Left colon (tissue), 2 donors: Measurements from ENCODE around the gene KIR3DL2. TPM values are rescaled to one million over a fixed set of nuclear protein-coding genes. Genes with fewer than 3 reads are reported as not detected.
"Not testable (repeated sequence)": the region's sequence is repeated elsewhere in the genome, so short reads cannot be mapped to it uniquely, and the experiment has no call there.

ENCODE experiments used
- ATAC-seq: fragments of 200-7000 bp; cut with Tn5 transposase; one replicate; pipeline ENCODE4 v1.9.1; 2020; ENCODE audit warnings: mild to moderate bottlenecking, moderate library complexity
- DNase-seq, 2 donors: peaks; one replicate each; pipeline ENCODE4 v3.0.0-alpha.2; 2020
- intact Hi-C, 2 donors: fragments of 100-400 bp; cut with DNase I in 1 of 2; cut with micrococcal nuclease in 1 of 2; formaldehyde crosslinking; loops; one replicate each; pipeline versions ENCODE4 v1.11.2 to v1.14.0; 2022; cut with DNase I, micrococcal nuclease
- total RNA-seq, 2 donors: library from RNA; stranded (reverse); fragmentation: NEBNext Ultra II Directional; extraction: Animal tissue kit (Norgen Biotek cat#: 25700); gene quantifications; one replicate each; pipeline ENCODE4 v1.2.1, GENCODE V29; 2021
- donor health status: DM: no; HTN: no; CAD: no.
- donor health status: DM: yes; HTN: yes; CAD: no.

KIR3DL2 gene
- total RNA-seq, 2 donors from 2014 or later, result 0.15 TPM; not detected in 1

DNA sequence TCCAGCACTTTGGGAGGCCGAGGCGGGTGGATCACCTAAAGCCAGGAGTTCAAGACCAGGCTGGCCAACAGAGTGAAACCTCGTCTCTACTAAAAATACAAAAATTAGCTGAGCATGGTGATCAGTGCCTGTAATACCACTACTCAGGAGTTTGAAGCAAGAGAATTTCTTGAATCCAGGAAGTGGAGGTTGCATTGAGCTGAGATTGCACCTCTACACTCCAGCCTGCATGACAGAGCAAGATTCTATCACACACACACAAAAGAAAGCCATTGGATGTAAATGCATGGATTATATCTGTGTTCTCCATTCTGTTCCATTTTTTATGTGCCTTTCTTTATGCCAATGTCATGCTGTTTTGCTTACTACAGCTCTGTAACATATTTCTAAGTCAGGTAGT lies 8.2 kb downstream of the KIR3DL2 start:
- DNase-seq, intact Hi-C loops, ATAC-seq: not testable (repeated sequence)

GRCh38 chr19:54859421-54859820 lies 9.2 kb downstream of the KIR3DL2 start:
- intact Hi-C loops, ATAC-seq, DNase-seq: not testable (repeated sequence)

- ATAC-seq, intact Hi-C loops, DNase-seq: not testable (repeated sequence)
Observed at GRCh38 chr19:54863459-54863858, 13.2 kb downstream of the KIR3DL2 start.

DNA sequence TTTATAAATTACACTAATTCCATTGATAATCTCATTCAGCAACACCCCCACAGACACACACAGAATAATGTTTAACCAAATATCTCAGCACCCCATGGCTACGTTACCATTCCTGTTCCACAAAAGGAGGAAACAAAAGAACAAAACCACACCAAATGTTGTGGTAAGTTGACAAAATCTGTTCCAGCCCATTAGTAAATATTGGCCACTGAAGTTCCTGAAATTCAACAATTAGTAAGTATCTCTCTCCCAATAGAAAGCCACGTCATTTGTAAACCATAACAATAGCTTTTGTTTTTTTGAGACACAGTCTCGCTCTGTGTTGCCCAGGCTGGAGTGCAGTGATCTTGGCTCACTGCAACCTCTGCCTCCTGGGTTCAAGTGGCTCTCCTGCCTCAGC lies 21.5 kb downstream of the KIR3DL2 start:
- intact Hi-C loops, result no loop called here
- ATAC-seq (no peak), DNase-seq (no peak)

DNA sequence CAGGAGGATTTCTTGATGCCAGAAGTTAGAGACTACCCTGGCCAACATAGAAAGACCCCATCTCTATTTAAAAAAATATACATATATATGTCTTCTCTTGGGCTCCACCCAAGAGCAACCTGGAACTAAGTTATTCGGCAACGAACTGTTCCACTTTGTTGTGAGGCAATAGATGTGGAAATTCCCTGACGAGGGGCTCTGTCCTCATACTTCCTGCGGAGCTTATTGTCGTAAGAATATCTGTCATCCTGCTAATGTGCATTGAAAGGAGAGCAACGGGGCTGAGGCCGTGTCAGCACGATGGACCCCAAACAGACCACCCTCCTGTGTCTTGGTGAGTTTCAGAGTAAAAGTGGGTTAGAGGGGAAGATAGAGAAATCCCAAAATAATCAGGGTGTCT lies 23.7 kb downstream of the KIR3DL2 start, which contains the start of gene FCAR:
Gene FCAR, plus strand, starts transcription at position 246 of the 400 bp plus-strand sequence. Its CDS starts 55 bp downstream, at position 301.
- DNase-seq, result no peak
- intact Hi-C loops, result no loop called here
- no peak for ATAC-seq

GRCh38 chr19:54875506-54875905 lies 25.3 kb downstream of the KIR3DL2 start:
- intact Hi-C loops, result no loop called here
- ATAC-seq, result no peak
- DNase-seq, result no peak

DNA sequence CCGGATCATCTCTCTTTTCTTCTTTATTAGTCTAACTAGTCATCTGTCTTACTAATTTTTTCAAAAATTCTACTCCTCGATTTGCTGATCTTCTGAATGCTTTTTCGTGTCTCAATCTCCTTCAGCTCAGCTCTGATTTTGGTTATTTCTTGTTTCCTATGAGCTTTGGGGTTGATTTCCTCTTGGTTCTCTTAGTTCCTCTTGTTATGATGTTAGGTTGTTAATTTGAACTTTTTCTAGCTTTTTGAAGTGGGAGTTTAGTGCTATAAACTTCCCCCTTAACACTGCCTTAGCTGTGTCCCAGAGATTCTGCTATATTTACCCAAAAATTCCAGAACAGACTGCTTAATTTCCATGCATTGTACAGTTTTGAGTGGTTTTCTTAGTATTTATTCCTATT lies 27.2 kb downstream of the KIR3DL2 start:
- ATAC-seq (no peak), DNase-seq (no peak)
- intact Hi-C loops, result no loop called here

DNA sequence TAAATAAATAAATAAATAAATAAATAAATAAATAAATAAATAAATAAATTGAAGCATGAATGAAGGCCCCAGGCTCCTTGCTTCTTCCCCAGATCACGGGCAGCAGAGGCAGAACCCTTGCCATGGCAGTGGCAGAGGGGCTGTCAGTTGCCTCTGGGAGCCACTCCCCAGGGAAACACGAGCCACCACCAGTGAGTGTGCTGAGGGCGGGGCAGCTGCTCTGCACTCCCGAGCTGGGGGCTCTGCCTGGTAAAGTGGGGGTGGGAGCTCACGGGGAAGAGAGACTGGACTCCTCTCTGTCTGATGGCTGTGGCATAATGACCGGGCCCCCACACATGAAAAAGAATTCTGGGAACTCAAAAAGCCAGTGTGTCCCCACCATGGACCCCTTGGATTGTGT lies 31.6 kb downstream of the KIR3DL2 start:
- intact Hi-C loops, result no loop called here
- ATAC-seq (no peak), DNase-seq (no peak)

DNA sequence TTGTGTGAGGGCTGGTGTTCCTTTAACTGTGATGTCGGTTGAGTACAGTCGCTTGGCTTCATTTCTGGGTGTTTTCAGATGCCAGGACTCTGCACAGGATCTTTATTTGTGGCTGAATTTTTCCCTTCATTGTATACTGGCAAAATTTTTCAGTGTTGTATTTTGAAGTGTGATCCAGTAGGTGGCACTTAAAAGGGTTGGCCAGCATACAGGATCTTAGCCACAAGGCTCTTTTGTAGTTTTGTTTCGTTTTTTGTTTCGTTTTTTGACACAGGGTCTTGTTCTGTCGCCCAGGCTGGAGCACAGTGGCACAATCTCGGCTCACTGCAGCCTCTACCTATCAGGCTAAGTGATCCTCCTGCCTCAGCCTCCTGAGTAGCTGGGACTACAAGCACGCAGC lies 32.5 kb downstream of the KIR3DL2 start:
- ATAC-seq (no peak), DNase-seq (no peak)
- intact Hi-C loops, result no loop called here

GRCh38 chr19:54883228-54883627 lies 33.0 kb downstream of the KIR3DL2 start:
- intact Hi-C loops, result no loop called here
- no peak for DNase-seq

GRCh38 chr19:54888239-54888638 lies 38.0 kb downstream of the KIR3DL2 start:
- intact Hi-C loops, result no loop called here
- ATAC-seq (no peak), DNase-seq (no peak)

More at GRCh38 chr19:54883228-54883627, 33.0 kb downstream of the KIR3DL2 start:
- ATAC-seq, result no peak

- intact Hi-C loops, result no loop called here
- DNase-seq, result no peak
- no peak for ATAC-seq
Observed at GRCh38 chr19:54889566-54889965, 39.3 kb downstream of the KIR3DL2 start.

DNA sequence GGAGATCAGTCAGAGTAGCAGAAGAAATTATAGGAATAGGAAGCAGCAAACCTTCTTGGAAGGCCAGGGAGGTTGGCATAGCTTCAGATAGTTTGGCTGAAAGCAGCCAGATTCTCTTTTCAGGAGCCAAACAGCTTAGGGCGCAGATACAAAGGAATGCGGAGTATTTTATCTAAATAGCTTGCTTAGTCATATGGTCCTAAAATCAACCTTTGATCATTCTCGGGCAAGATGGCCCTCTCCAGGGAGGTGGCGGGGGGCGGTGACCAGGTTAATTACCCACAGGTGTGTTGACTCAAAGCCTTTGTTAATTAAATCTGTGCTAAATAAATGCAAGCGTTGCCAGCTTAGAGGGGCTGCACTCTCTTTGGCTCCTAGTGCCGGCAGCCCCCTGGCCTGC lies 43.2 kb downstream of the KIR3DL2 start:
- intact Hi-C loops, result no loop called here
- ATAC-seq (no peak), DNase-seq (no peak)

DNA sequence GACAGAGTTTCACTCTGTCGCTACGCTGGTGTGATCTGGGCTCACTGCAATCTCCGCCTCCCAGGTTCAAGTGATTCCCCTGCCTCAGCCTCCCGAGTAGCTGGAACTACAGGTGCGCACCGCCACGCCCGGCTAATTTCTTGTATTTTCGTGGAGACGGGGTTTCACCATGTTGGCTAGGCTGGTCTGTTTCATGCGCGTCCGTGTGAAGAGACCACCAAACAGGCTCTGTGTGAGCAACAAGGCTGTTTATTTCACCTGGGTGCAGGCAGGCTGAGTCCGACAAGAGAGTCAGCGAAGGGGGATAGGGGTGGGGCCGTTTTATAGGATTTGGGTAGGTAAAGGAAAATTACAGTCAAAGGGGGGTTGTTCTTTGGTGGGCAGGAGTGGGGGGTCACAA lies 43.9 kb downstream of the KIR3DL2 start:
- intact Hi-C loops, DNase-seq, ATAC-seq: not testable (repeated sequence)

- no peak for DNase-seq
- intact Hi-C loops, result no loop called here
- no peak for ATAC-seq
Observed at GRCh38 chr19:54896036-54896435, 45.8 kb downstream of the KIR3DL2 start.

- intact Hi-C loops, DNase-seq: not testable (repeated sequence)
Observed at GRCh38 chr19:54898685-54899084, 48.4 kb downstream of the KIR3DL2 start.

DNA sequence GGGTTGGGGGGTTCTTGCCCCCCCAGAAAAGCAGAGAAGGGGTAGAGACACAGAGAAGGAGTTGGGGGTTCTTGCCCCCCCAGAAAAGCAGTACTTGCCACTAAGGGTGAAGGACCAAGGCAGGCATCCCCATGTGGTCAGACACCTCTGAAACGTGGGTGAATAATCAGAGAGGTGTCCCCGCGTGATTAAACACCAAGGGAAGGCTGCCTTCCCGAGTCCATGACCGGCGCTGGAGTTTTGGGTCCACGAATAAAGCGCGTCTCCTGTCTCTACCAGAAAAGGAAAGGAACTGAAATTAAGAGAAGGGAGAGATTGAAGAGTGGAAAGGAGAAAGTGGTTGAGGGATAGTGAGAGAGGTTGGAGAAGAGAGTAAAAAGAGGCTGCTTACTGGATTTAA lies 49.4 kb downstream of the KIR3DL2 start:
- DNase-seq, result not testable (repeated sequence)

More at GRCh38 chr19:54898685-54899084, 48.4 kb downstream of the KIR3DL2 start:
- ATAC-seq, result not testable (repeated sequence)

DNA sequence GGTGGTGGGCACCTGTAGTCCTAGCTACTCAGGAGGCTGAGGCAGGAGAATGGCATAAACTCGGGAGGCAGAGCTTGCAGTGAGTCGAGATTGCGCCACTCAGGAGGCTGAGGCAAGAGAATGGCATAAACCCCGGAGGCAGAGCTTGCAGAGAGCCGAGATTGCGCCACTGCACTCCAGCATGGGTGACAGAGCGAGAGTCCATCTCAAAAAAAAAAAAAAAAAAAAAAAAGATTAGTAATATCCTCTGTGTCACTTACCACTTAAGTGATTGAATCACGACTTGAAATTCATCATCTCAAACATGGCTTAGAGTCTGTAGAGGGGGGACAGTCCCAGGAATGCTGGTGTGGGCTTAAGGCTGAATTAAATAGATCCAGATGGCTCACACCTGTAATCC lies 50.9 kb downstream of the KIR3DL2 start:
- intact Hi-C loops, ATAC-seq, DNase-seq: not testable (repeated sequence)

More for the DNA sequence above, 49.4 kb downstream of the KIR3DL2 start:
- ATAC-seq, intact Hi-C loops: not testable (repeated sequence)

GRCh38 chr19:54902061-54902460 lies 51.8 kb downstream of the KIR3DL2 start:
- intact Hi-C loops, result no loop called here

GRCh38 chr19:54903303-54903702 lies 53.1 kb downstream of the KIR3DL2 start:
- intact Hi-C loops, result no loop called here
- ATAC-seq, result no peak
- DNase-seq, result no peak

More at GRCh38 chr19:54902061-54902460, 51.8 kb downstream of the KIR3DL2 start:
- no peak for ATAC-seq
- DNase-seq, result no peak

DNA sequence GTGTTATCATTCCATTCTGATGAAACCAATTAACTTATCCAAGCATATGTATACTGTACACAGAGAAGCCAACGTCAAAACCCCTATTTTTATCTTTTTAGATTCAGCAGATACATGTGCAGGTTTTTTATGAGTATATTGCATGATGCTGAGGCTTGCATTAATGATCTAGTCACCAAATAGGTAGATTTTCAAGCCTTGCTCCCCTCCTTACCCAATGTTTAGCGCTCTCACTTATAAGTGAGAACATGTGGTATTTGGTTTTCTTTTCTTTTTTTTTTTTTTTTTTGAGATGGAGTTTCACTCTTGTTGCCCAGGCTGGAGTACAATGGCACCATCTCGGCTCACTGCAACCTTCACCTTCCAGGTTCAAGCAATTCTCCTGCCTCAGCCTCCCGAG lies 54.0 kb downstream of the KIR3DL2 start:
- ATAC-seq, intact Hi-C loops, DNase-seq: not testable (repeated sequence)
